Measurements from ENCODE around the gene THOC6.

Gene THOC6

DNA sequence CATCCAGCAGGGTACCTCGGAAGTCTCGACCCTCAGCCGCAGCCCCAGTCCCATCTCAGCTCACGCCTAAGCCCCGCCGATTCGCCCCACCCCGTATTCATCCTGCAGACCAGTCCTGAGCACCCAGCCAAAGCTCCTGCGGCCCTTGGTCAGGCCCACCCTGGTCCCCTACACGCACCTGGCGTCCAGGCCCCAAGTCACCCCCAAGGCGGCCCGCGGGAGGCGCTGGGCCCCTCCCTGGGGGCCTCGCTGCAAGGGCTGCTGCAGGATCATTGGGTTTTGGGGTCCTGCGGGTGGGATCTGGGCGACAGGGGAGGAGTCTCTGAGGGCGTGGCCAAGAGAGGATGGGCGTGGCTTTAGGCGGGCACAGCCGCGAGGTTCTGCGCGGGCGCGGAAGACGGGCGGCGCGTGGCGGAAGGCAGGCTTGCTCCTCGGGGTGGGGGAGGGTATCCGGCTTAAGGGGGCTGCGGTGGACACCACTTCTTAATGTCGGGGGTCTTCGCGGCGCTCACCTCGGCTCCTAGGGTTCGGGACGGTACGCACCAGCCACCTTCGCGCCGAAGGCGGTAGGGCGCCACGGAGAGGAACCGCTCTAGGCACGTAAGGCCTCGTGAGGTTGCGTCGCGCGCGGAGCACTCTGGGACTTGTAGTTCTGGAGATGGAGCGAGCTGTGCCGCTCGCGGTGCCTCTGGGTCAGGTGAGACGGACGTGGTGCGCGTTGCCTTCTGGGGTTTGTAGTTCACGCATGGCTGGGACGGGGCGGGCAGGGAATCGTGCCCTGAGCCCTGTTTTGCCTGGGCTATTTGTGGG is at the start of gene THOC6, which contains the start of gene HCFC1R1:
Gene THOC6 (plus strand): TSS at position 367 of the 810 bp plus-strand sequence. CDS start 292 bp downstream, at position 659.
Gene HCFC1R1 (minus strand): TSS at position 274 of the 810 bp plus-strand sequence. CDS start 1 bp downstream, at position 273.
- peak; percentile 97 for DNase-seq

GRCh38 chr16:2974319-2975056 is 49.3 kb upstream of the THOC6 start:
- DNase-seq, result no peak

DNA sequence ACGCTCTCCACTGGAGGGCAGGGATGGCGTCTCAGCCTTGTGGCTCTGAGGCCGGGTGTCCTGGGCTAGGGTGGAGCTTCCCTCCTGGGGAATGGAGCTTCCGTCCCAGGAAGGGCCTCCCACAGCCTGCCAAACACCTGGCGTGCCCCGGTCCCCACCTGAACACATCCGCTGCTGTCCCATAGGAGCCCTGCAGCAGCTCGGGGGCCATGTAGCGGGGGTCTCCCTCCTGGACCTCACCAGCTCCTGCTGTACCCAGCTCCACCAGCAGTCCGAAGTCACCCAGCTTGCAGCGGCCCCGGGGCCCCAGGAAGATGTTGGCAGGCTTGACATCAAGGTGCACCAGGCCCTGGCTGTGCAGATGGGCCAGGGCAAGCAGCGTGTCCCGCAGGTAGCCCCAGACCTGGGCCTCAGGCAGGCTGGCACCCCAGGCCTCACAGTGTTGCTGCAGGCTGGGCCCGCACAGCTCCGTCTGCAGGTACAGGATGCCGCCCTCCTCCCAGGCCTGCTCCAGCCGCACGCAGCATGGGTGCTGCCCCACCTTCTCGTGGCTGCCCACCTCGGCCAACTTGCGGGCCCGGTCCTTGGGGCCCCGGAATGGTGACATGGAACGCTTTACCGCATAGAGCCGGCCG is 48.6 kb upstream of the THOC6 start:
- DNase-seq, result no peak

DNA sequence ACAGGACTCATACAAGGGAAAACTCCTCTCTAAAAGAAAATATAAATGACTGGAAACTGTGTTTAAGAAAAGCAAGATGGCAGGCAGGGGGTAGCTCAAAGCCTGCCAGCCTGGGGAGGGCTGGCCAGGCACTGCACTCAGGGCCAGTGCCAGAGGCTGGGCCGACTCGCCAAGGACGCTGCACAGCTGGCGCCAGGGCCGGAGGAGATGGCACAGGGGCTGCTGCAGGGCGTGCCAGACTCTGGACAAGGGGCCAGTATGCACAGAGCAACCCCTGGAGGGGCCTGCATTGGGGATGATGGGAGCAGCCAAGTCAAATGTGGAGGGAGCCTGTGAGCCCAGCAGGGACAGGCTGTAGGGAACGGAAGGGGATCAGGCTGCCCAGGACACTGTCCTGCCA is 47.6 kb upstream of the THOC6 start:
- no peak for DNase-seq

DNA sequence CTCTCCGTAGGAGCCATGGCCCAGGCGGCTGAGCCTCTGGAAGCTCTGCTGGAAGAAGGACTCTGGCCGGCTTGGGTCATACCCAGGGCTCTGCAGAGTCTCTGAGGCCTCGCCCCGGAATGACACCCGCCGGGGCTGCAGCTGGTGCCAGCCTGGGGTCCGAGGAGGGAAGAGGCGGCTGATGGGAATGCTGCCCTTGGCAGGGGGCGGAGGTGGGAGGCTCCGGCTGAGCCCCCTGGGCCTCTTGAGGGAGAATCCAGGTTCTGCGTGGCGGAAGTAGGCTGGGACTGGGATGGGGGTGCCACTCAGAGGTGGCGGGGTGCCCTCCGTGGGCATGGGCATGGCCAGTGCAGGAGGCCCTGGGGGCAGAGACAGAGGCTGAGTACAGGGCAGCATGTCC is 47.2 kb upstream of the THOC6 start:
- no peak for DNase-seq

DNA sequence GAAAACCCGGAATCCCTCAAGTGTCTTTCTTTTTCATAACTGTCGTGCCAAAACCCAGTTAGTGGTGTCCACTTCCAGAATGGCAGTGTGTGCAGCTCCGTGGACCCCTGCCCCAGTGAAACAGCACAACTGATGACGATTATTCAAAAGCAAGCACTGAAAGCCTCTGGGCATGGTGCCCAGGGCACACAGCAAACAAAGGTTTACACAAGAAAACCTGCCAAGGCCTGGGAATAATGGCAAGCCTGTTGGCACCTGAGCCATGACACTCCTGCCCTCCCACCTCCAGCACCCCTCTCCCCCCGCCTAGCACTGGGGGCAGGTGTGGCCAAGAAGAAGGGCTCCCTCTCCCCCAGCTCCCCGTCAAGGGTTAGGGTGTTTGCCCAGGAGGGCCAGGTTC is 46.4 kb upstream of the THOC6 start:
- no peak for DNase-seq

- no peak for DNase-seq
These were observed 44.1 kb upstream of the THOC6 start for GRCh38 chr16:2979669-2980226.

DNA sequence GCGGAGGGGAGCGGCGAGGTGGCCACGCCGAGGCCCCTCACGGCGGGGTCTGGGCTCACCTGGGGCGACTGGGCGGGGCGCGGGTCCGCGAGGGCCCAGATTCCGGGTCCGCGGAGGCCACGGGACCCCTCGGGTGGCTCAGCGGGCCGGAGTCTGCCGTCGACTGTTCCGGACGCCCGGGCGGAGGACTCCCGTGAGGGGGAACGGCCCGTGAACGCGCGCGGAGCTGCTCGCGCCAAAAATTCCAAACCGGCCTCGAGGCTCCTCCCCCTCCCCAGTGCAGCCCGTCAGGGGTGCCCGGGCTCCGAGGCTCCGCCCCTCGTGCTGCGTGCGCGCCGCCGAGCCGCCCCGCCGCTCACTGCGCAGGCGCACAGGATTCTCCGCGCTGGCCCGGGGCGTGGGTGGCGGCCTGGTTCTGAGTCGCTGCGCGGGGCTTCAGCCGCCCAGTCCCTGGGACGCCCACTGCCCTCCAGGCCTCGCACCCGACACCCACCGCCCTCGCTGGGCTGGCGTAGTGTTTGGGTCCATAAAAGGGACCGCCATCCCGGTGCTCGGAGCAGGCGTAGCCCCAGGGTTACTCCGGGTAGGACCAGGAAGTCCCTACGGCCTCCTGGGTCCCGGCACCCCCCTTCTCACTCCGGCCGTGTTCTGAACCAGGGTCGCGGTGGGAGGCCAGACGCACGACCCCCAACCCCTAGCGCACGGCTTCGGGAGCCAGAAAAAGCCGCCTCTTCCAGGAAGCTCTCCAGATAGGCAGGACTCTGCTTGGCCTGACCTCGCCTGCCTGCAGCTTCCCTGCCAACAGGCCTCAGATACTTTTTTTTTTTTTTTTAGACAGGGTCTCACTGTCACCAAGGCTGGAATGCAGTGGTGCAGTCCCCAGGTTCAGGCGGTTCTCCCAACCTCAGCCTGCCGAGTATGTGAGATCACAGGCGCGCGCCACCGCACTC is 43.3 kb upstream of the THOC6 start, which contains the start of gene PKMYT1:
Gene PKMYT1 (minus strand): TSS at position 220 of the 950 bp plus-strand sequence. CDS start 789 bp downstream, outside the sequence.
- peak; percentile 95 for DNase-seq

GRCh38 chr16:2981177-2981898 is 42.5 kb upstream of the THOC6 start:
- no peak for DNase-seq

GRCh38 chr16:2981899-2982250 is 42.0 kb upstream of the THOC6 start:
- no peak for DNase-seq

DNA sequence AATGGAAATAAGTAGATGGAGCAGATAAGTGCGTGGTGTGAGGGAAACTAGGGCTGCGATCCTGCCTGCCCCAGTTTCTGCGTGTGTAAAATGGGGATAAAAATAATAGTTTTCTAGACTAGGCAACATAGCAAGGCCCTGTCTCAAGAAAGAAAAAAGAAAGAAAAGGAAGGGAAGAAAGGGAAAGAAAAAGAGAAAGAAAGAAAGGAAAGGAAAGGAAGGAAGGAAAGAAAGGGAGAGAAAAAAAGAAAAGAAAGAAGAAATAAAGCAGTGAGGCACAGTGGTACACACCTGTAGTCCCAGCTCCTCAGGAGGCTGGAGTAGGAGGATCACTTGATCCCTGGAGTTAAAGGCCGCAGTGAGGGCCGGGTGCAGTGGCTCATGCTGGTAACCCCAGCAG is 41.4 kb upstream of the THOC6 start:
- no peak for DNase-seq

GRCh38 chr16:2983706-2984136 is 40.1 kb upstream of the THOC6 start:
- DNase-seq, result peak; percentile 70

GRCh38 chr16:2985462-2985861 is 38.4 kb upstream of the THOC6 start:
- no peak for DNase-seq

GRCh38 chr16:2985893-2986355 is 37.9 kb upstream of the THOC6 start:
- DNase-seq, result no peak

GRCh38 chr16:2986623-2987188 is 37.1 kb upstream of the THOC6 start:
- DNase-seq, result no peak

DNA sequence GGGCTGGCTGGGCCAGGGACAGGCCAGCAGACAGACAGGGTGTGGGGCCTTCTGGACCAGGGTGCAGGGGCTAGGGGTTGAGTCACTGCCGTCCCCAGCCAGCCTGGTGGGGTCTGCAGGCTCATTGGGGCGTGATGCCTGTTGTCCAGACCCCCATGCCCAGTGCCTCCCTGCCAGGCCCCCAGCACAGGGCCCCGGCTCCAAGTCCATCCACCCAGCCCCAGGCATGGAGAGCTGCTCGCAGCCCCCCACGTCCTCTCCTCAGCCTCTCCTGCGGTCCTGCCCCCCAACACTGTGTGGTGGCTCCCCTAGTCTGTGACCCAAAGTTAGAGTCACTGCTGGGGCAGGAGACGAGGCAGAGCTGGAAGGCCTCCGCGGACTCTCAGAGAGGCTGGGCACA is 36.5 kb upstream of the THOC6 start:
- DNase-seq, result no peak

- DNase-seq, result no peak
These were observed 36.0 kb upstream of the THOC6 start for GRCh38 chr16:2987833-2988232.

- no peak for DNase-seq
These were observed 35.2 kb upstream of the THOC6 start for GRCh38 chr16:2988590-2989099.

DNA sequence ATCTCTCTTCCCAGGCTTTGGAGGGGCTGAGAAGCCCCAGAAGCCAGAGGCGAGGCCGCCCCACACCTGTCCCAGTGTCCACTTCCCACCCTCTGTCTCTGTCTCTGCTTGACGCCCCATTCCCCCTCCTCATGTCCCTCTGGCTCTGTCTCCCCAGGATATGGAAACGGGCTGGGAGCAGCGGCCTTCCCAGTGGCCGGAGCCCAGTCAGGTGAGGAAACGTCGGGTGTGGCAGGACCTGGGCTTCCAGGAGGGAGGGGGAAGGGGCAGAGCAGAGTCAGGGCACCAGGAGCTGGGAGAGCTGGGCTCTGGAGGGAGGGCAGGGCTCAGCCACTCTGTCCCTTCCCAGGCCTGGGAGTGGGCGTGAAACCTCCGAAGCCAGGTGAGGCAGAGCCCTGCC is 32.9 kb upstream of the THOC6 start:
- DNase-seq, result no peak

GRCh38 chr16:2991566-2992261 is 32.1 kb upstream of the THOC6 start:
- no peak for DNase-seq

Data from CD4-positive, alpha-beta T cell treated with Interleukin-6 for 4 hours (primary cell).